ENCODE data around the gene TMSB15C. TPM values are rescaled to one million over a fixed set of nuclear protein-coding genes. Genes with fewer than 3 reads are reported as not detected.
"Not testable (repeated sequence)": the region's sequence is repeated elsewhere in the genome, so short reads cannot be mapped to it uniquely, and the experiment has no call there.

The TMSB15C gene
- 1.2 TPM for polyA plus RNA-seq (2012; ENCODE audit: insufficient read depth, insufficient read length)

GRCh38 chrX:104075778-104076445, at the start of gene TMSB15C:
TSS of gene TMSB15C (minus strand) at chrX:104076236.
- H3K4me3 ChIP-seq (ENCODE audit: low read length); DNase-seq (ENCODE audit: low read depth, low spot score): not testable (repeated sequence)

- DNase-seq (ENCODE audit: low read depth, low spot score) = peak; percentile 21
These were observed 46.8 kb upstream of the TMSB15C start for GRCh38 chrX:104122829-104123228.

GRCh38 chrX:104118765-104119164, 42.7 kb upstream of the TMSB15C start:
- H3K4me3 ChIP-seq (ENCODE audit: low read length) = no peak overlapping the region
- DNase-seq (ENCODE audit: low read depth, low spot score) = no peak

More at GRCh38 chrX:104122829-104123228, 46.8 kb upstream of the TMSB15C start:
- no peak overlapping the region for H3K4me3 ChIP-seq (ENCODE audit: low read length)

GRCh38 chrX:104117759-104118158, 41.7 kb upstream of the TMSB15C start:
- DNase-seq (ENCODE audit: low read depth, low spot score) = no peak
- H3K4me3 ChIP-seq (ENCODE audit: low read length) = no peak overlapping the region

- DNase-seq (ENCODE audit: low read depth, low spot score) = peak; percentile 36
These were observed 37.4 kb upstream of the TMSB15C start for GRCh38 chrX:104113222-104113965.

GRCh38 chrX:104112326-104112951, 36.4 kb upstream of the TMSB15C start, which contains the start of gene ZCCHC18:
TSS of gene ZCCHC18 (plus strand) at chrX:104112523. CDS start at chrX:104114112, 1,589 bp downstream.
- DNase-seq (ENCODE audit: low read depth, low spot score) = no peak
- peak within 1 kb of the TSS; percentile 42 for H3K4me3 ChIP-seq (ENCODE audit: low read length)

More at GRCh38 chrX:104113222-104113965, 37.4 kb upstream of the TMSB15C start:
- H3K4me3 ChIP-seq (ENCODE audit: low read length) = peak overlapping the region; percentile 42

GRCh38 chrX:104110491-104111240, 34.6 kb upstream of the TMSB15C start:
- not testable (repeated sequence) for DNase-seq (ENCODE audit: low read depth, low spot score); H3K4me3 ChIP-seq (ENCODE audit: low read length)

GRCh38 chrX:104108955-104109354, 32.9 kb upstream of the TMSB15C start:
- DNase-seq (ENCODE audit: low read depth, low spot score) = no peak
- H3K4me3 ChIP-seq (ENCODE audit: low read length) = no peak overlapping the region

GRCh38 chrX:104105330-104106262, 29.6 kb upstream of the TMSB15C start:
- DNase-seq (ENCODE audit: low read depth, low spot score) = no peak

GRCh38 chrX:104104676-104105075, 28.6 kb upstream of the TMSB15C start:
- H3K4me3 ChIP-seq (ENCODE audit: low read length) = no peak overlapping the region
- DNase-seq (ENCODE audit: low read depth, low spot score) = no peak

More at GRCh38 chrX:104105330-104106262, 29.6 kb upstream of the TMSB15C start:
- H3K4me3 ChIP-seq (ENCODE audit: low read length) = no peak overlapping the region

GRCh38 chrX:104098919-104099318, 22.9 kb upstream of the TMSB15C start:
- no peak overlapping the region for H3K4me3 ChIP-seq (ENCODE audit: low read length)
- no peak for DNase-seq (ENCODE audit: low read depth, low spot score)

- DNase-seq (ENCODE audit: low read depth, low spot score) = peak; percentile 58
- H3K4me3 ChIP-seq (ENCODE audit: low read length) = no peak overlapping the region
These were observed 22.2 kb upstream of the TMSB15C start for GRCh38 chrX:104098151-104098808.

- no peak for DNase-seq (ENCODE audit: low read depth, low spot score)
- no peak overlapping the region for H3K4me3 ChIP-seq (ENCODE audit: low read length)
These were observed 9.9 kb upstream of the TMSB15C start for GRCh38 chrX:104085919-104086318.

GRCh38 chrX:104085477-104085876, 9.4 kb upstream of the TMSB15C start:
- H3K4me3 ChIP-seq (ENCODE audit: low read length) = no peak overlapping the region
- DNase-seq (ENCODE audit: low read depth, low spot score) = no peak

- no peak overlapping the region for H3K4me3 ChIP-seq (ENCODE audit: low read length)
- no peak for DNase-seq (ENCODE audit: low read depth, low spot score)
These were observed 8.7 kb upstream of the TMSB15C start for GRCh38 chrX:104084534-104085277.

- no peak overlapping the region for H3K4me3 ChIP-seq (ENCODE audit: low read length)
- no peak for DNase-seq (ENCODE audit: low read depth, low spot score)
These were observed 8.0 kb upstream of the TMSB15C start for GRCh38 chrX:104084063-104084462.

- DNase-seq (ENCODE audit: low read depth, low spot score); H3K4me3 ChIP-seq (ENCODE audit: low read length): not testable (repeated sequence)
These were observed 1.8 kb upstream of the TMSB15C start for GRCh38 chrX:104077854-104078253.

All from Jurkat, Clone E6-1 (cell line).